ENCODE results near the gene CIRBP. TPM values are rescaled to one million over a fixed set of nuclear protein-coding genes. Genes with fewer than 3 reads are reported as not detected.

CIRBP gene
- total RNA-seq, 1 donor from 2014 or later: 659 TPM

- H3K36me3 Mint-ChIP-seq: peaks cover 9% of the 10 kb centered on the region
- no peak overlapping the region for H3K4me3 Mint-ChIP-seq
Measured at GRCh38 chr19:1254081-1254527, 15.0 kb upstream of the CIRBP start.

GRCh38 chr19:1254530-1255185, 14.5 kb upstream of the CIRBP start:
- no peak for DNase-seq (ENCODE audit: low spot score in 2 of 2, unreplicated experiment in 2 of 2)
- Mint-ChIP-seq H3K4me3 (no peak overlapping the region), H3K27me3 (ENCODE audit: low read depth) (no peaks in the 10 kb centered on the region), H3K9me3 (no peaks in the 10 kb centered on the region), H3K4me1 (peaks cover 22% of the 10 kb centered on the region), H3K36me3 (peaks cover 10% of the 10 kb centered on the region), H3K27ac (no peak overlapping the region)
- TF ChIP-seq CTCF (IDR thresholded peaks at IDR 0.05; ENCODE audit: unreplicated experiment): no peak

More at GRCh38 chr19:1254081-1254527, 15.0 kb upstream of the CIRBP start:
- TF ChIP-seq CTCF (IDR thresholded peaks at IDR 0.05; ENCODE audit: unreplicated experiment): no peak
- H3K4me1 Mint-ChIP-seq: peaks cover 19% of the 10 kb centered on the region
- no peak overlapping the region for H3K27ac Mint-ChIP-seq
- H3K9me3 Mint-ChIP-seq: no peaks in the 10 kb centered on the region
- no peaks in the 10 kb centered on the region for H3K27me3 Mint-ChIP-seq (ENCODE audit: low read depth)
- no peak for DNase-seq (ENCODE audit: low spot score in 2 of 2, unreplicated experiment in 2 of 2)

- TF ChIP-seq CTCF (IDR thresholded peaks at IDR 0.05; ENCODE audit: unreplicated experiment): no peak
- DNase-seq (ENCODE audit: low spot score in 2 of 2, unreplicated experiment in 2 of 2): no peak
- no peaks in the 10 kb centered on the region for H3K9me3 Mint-ChIP-seq
- H3K4me1 Mint-ChIP-seq: peaks cover 26% of the 10 kb centered on the region
- H3K27ac Mint-ChIP-seq: no peak overlapping the region
- H3K36me3 Mint-ChIP-seq: peaks cover 10% of the 10 kb centered on the region
- H3K27me3 Mint-ChIP-seq (ENCODE audit: low read depth): no peaks in the 10 kb centered on the region
- no peak overlapping the region for H3K4me3 Mint-ChIP-seq
Measured at GRCh38 chr19:1255186-1256161, 13.7 kb upstream of the CIRBP start.

GRCh38 chr19:1256646-1257474, 12.3 kb upstream of the CIRBP start:
- H3K27me3 Mint-ChIP-seq (ENCODE audit: low read depth): no peaks in the 10 kb centered on the region
- H3K36me3 Mint-ChIP-seq: peaks cover 10% of the 10 kb centered on the region
- no peaks in the 10 kb centered on the region for H3K9me3 Mint-ChIP-seq
- DNase-seq (ENCODE audit: low spot score in 2 of 2, unreplicated experiment in 2 of 2): no peak
- TF ChIP-seq CTCF (IDR thresholded peaks at IDR 0.05; ENCODE audit: unreplicated experiment): no peak
- H3K4me1 Mint-ChIP-seq: peaks cover 28% of the 10 kb centered on the region
- H3K4me3 Mint-ChIP-seq: no peak overlapping the region
- H3K27ac Mint-ChIP-seq: peak overlapping the region; percentile 64

GRCh38 chr19:1257475-1258162, 11.5 kb upstream of the CIRBP start:
- DNase-seq (ENCODE audit: low spot score in 2 of 2, unreplicated experiment in 2 of 2): no peak
- no peaks in the 10 kb centered on the region for H3K9me3 Mint-ChIP-seq
- peak overlapping the region; percentile 64 for H3K27ac Mint-ChIP-seq
- H3K4me3 Mint-ChIP-seq: no peak overlapping the region
- no peaks in the 10 kb centered on the region for H3K27me3 Mint-ChIP-seq (ENCODE audit: low read depth)
- peaks cover 10% of the 10 kb centered on the region for H3K36me3 Mint-ChIP-seq
- no peak for TF ChIP-seq CTCF (IDR thresholded peaks at IDR 0.05; ENCODE audit: unreplicated experiment)
- peaks cover 29% of the 10 kb centered on the region for H3K4me1 Mint-ChIP-seq

All from mesothelial cell of epicardium (in vitro differentiated cells).